22Rv1 (cell line): ENCODE results near the gene RBMS3.

ENCODE experiments used
- H3K27ac ChIP-seq: fragments of 450-650 bp; 2 replicates; pipeline ENCODE4 v1.5.1; 2017
- ZFX ChIP-seq: fragments of 450-650 bp; IDR thresholded peaks from 2 replicates; pipeline ENCODE4 v1.6.1; 2017; ENCODE audit warnings: antibody characterized with exemption, borderline replicate concordance
- TF ChIP-seq, protein P1 (sequence below): fragments of 450-650 bp; IDR thresholded peaks from 2 replicates; pipeline ENCODE4 v1.5.1; 2017; ENCODE audit warnings: mild to moderate bottlenecking

RBMS3 gene

GRCh38 chr3:29639578-29640290 is 358.9 kb downstream of the RBMS3 start:
- no peak for TF ChIP-seq ZFX
- TF ChIP-seq, protein P1, sequence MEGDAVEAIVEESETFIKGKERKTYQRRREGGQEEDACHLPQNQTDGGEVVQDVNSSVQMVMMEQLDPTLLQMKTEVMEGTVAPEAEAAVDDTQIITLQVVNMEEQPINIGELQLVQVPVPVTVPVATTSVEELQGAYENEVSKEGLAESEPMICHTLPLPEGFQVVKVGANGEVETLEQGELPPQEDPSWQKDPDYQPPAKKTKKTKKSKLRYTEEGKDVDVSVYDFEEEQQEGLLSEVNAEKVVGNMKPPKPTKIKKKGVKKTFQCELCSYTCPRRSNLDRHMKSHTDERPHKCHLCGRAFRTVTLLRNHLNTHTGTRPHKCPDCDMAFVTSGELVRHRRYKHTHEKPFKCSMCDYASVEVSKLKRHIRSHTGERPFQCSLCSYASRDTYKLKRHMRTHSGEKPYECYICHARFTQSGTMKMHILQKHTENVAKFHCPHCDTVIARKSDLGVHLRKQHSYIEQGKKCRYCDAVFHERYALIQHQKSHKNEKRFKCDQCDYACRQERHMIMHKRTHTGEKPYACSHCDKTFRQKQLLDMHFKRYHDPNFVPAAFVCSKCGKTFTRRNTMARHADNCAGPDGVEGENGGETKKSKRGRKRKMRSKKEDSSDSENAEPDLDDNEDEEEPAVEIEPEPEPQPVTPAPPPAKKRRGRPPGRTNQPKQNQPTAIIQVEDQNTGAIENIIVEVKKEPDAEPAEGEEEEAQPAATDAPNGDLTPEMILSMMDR = no peak
- H3K27ac ChIP-seq = no peak overlapping the region

DNA sequence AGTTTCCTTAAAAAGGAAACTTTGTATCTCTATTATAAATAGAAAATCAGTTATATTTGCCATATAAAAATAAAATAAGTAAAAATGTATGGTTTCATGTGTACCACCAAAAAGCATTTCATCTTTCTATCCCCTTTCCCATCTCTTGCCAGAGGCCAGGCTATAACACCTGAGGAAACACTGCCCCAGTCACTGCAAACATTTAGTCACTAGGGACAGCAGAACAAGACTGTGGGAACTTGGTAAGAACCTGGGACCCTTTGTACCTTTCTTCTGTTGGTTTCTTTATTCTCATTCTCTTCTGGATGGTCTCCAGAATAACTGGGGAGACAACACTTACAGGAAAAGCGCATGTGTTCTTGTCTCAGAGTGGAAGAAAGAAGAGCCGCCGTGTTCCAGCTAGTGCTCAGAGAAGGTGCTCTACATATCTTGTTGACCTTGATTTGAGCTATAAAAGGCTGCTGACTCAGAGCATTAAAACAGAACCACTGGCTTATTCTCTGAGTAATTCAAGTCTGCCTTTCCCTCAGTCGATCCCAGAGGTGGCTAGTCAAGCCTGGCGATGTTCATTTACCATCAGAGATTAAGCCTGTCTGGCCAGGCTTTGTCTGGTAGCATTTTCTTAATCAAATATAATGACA is 361.6 kb downstream of the RBMS3 start:
- TF ChIP-seq ZFX = no peak
- TF ChIP-seq, protein P1 = no peak
- no peak overlapping the region for H3K27ac ChIP-seq

DNA sequence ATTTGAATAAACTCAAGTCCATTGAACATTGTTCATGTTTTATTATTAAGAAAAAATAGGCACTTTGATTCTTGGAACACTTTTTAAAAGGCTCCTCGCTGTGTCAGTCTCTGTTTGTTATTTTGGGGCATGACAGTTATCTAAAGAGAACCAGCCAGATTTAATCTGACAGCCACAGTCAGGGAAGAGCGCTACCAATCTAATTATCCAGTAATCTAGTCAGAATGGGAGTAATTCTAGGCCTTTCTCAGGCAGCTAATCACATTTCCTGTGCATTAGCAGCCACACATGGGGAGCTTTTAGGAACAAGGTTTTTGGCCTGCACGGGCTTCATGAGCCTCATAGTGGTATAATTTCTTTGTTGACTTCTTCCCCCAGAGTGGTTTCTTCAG is 362.2 kb downstream of the RBMS3 start:
- no peak for TF ChIP-seq ZFX
- TF ChIP-seq, protein P1 = no peak
- no peak overlapping the region for H3K27ac ChIP-seq

DNA sequence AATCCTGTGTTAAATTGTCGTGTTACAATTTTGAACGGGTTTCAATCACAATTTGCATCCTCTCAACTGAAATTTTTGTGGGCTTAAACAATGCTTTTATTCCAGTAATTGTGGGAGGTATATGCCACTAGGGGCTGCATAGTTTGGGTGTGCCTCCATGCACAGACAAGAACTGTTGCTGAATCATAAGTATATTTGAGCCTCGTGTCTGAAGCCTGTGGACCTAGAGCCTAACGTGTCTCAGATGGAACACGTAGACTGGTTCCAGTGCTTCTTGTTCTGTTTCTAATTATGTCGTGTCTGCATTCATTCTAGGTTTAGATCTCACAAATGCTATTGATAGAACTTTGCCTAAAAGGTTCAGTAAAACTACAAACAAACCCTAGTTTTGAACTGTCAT is 363.4 kb downstream of the RBMS3 start:
- H3K27ac ChIP-seq = no peak overlapping the region
- TF ChIP-seq ZFX = no peak
- TF ChIP-seq, protein P1 = no peak

- H3K27ac ChIP-seq = no peak overlapping the region
- no peak for TF ChIP-seq ZFX
- TF ChIP-seq, protein P1 = no peak
Observed at GRCh38 chr3:29644956-29645636, 364.2 kb downstream of the RBMS3 start.

- TF ChIP-seq, protein P1 = no peak
- TF ChIP-seq ZFX = no peak
- no peak overlapping the region for H3K27ac ChIP-seq
Observed at GRCh38 chr3:29646043-29646442, 365.2 kb downstream of the RBMS3 start.
